ENCODE measurements around the gene CLDN19. TPM values are rescaled to one million over a fixed set of nuclear protein-coding genes. Genes with fewer than 3 reads are reported as not detected.

CLDN19 gene
- polyA plus RNA-seq, 1 donor from 2014 or later: not detected

GRCh38 chr1:42758641-42759040 is 18.6 kb upstream of the CLDN19 start:
- Histone ChIP-seq H3K9me3 (ENCODE audit: low read length) (no peaks in the 10 kb centered on the region), H3K9me2 (ENCODE audit: insufficient read depth, low read length) (no peaks in the 10 kb centered on the region), H3F3A (ENCODE audit: insufficient read depth, low read length, poor library complexity, severe bottlenecking) (no peaks in the 10 kb centered on the region), H3K9ac (ENCODE audit: low read length) (no peak overlapping the region), H3K27ac (ENCODE audit: low read length) (no peak overlapping the region), H3K27me3 (ENCODE audit: insufficient read depth, low read depth, low read length) (no peaks in the 10 kb centered on the region), H2AFZ (ENCODE audit: low read depth, low read length) (no peak overlapping the region), H3K36me3 (ENCODE audit: insufficient read depth, low read length) (no peaks in the 10 kb centered on the region), H3K79me2 (replicated peaks; ENCODE audit: insufficient read depth, low read length) (peaks cover 8% of the 10 kb centered on the region), H3K4me3 (ENCODE audit: low read length) (no peak overlapping the region), H4K20me1 (ENCODE audit: insufficient read depth) (no peaks in the 10 kb centered on the region), H3K4me2 (ENCODE audit: low read length) (no peak overlapping the region)
- TF ChIP-seq TAF1 (IDR thresholded peaks at IDR 0.05; ENCODE audit: low read depth) (no peak), MXI1 (conservative IDR thresholded peaks at IDR 0.05; ENCODE audit: poor library complexity, severe bottlenecking) (no peak), CTCF (IDR thresholded peaks at IDR 0.05; ENCODE audit: poor library complexity, severe bottlenecking) (no peak), EP300 (conservative IDR thresholded peaks at IDR 0.05; ENCODE audit: poor library complexity, severe bottlenecking) (no peak), RAD21 (conservative IDR thresholded peaks at IDR 0.05) (no peak), SMC3 (conservative IDR thresholded peaks at IDR 0.05; ENCODE audit: poor library complexity) (no peak), EZH2 (IDR thresholded peaks at IDR 0.05; ENCODE audit: borderline replicate concordance, insufficient read depth, low read length, poor library complexity, severe bottlenecking) (no peak), REST (IDR thresholded peaks at IDR 0.05; ENCODE audit: borderline replicate concordance) (no peak), POLR2AphosphoS5 (IDR thresholded peaks at IDR 0.05) (no peak)

- Histone ChIP-seq H3F3A (ENCODE audit: insufficient read depth, low read length, poor library complexity, severe bottlenecking) (no peaks in the 10 kb centered on the region), H3K9me2 (ENCODE audit: insufficient read depth, low read length) (no peaks in the 10 kb centered on the region), H3K79me2 (replicated peaks; ENCODE audit: insufficient read depth, low read length) (peaks cover under 1% of the 10 kb centered on the region), H3K27ac (ENCODE audit: low read length) (no peak overlapping the region), H3K9me3 (ENCODE audit: low read length) (no peaks in the 10 kb centered on the region), H3K36me3 (ENCODE audit: insufficient read depth, low read length) (peaks cover 5% of the 10 kb centered on the region), H4K20me1 (ENCODE audit: insufficient read depth) (no peaks in the 10 kb centered on the region), H3K27me3 (ENCODE audit: insufficient read depth, low read depth, low read length) (no peaks in the 10 kb centered on the region), H3K9ac (ENCODE audit: low read length) (no peak overlapping the region), H2AFZ (ENCODE audit: low read depth, low read length) (no peak overlapping the region), H3K4me2 (ENCODE audit: low read length) (no peak overlapping the region), H3K4me3 (ENCODE audit: low read length) (no peak overlapping the region)
- no peak for TF ChIP-seq SMC3 (conservative IDR thresholded peaks at IDR 0.05; ENCODE audit: poor library complexity)
- no peak for TF ChIP-seq MXI1 (conservative IDR thresholded peaks at IDR 0.05; ENCODE audit: poor library complexity, severe bottlenecking)
- TF ChIP-seq REST (IDR thresholded peaks at IDR 0.05; ENCODE audit: borderline replicate concordance): no peak
- no peak for TF ChIP-seq CTCF (IDR thresholded peaks at IDR 0.05; ENCODE audit: poor library complexity, severe bottlenecking)
- TF ChIP-seq TAF1 (IDR thresholded peaks at IDR 0.05; ENCODE audit: low read depth): no peak
- no peak for TF ChIP-seq RAD21 (conservative IDR thresholded peaks at IDR 0.05)
- no peak for TF ChIP-seq EP300 (conservative IDR thresholded peaks at IDR 0.05; ENCODE audit: poor library complexity, severe bottlenecking)
- no peak for TF ChIP-seq EZH2 (IDR thresholded peaks at IDR 0.05; ENCODE audit: borderline replicate concordance, insufficient read depth, low read length, poor library complexity, severe bottlenecking)
- no peak for TF ChIP-seq POLR2AphosphoS5 (IDR thresholded peaks at IDR 0.05)
These were observed 17.8 kb upstream of the CLDN19 start for GRCh38 chr1:42757892-42758275.

All from neural cell (in vitro differentiated cells).